Lower lobe of right lung (tissue), 2 donors: Measurements from ENCODE around the gene SLIT3. TPM values are rescaled to one million over a fixed set of nuclear protein-coding genes. Genes with fewer than 3 reads are reported as not detected.

Experiments used
- ATAC-seq, 2 donors: fragments of 200-7000 bp; cut with Tn5 transposase; one replicate each; pipeline ENCODE4 v1.9.1; 2020 to 2022; ENCODE audit warnings: mild to moderate bottlenecking in 2 of 2, moderate library complexity in 2 of 2
- DNase-seq: peaks from one replicate; pipeline ENCODE4 v3.0.0-alpha.2; 2020
- H3K27ac ChIP-seq: fragments of 200-600 bp; one replicate; pipeline ENCODE4 v1.8.0; 2022
- H3K27me3 ChIP-seq: fragments of 200-600 bp; one replicate; pipeline ENCODE4 v1.8.0; 2022; ENCODE audit warnings: low read depth
- H3K36me3 ChIP-seq: fragments of 200-600 bp; one replicate; pipeline ENCODE4 v1.8.0; 2022; ENCODE audit warnings: mild to moderate bottlenecking
- H3K4me1 ChIP-seq: fragments of 200-600 bp; one replicate; pipeline ENCODE4 v1.8.0; 2022
- H3K4me3 ChIP-seq: fragments of 200-600 bp; one replicate; pipeline ENCODE4 v1.8.0; 2022; ENCODE audit warnings: mild to moderate bottlenecking
- H3K9me3 ChIP-seq: fragments of 200-600 bp; one replicate; pipeline ENCODE4 v1.8.0; 2022
- CTCF ChIP-seq: fragments of 200-600 bp; IDR thresholded peaks from one replicate; pipeline ENCODE4 v1.8.0; 2022; ENCODE audit warnings: antibody characterized with exemption, mild to moderate bottlenecking
- intact Hi-C: fragments of 100-400 bp; cut with DNase I; formaldehyde crosslinking; loops from one replicate; pipeline ENCODE4 v1.11.0; 2022
- total RNA-seq: library from RNA; stranded (reverse); fragmentation: NEBNext Ultra II Directional; extraction: Animal tissue kit (Norgen Biotek cat#: 25700); gene quantifications from one replicate; pipeline ENCODE4 v1.2.1, GENCODE V29; 2021
- donor health status: DM: no; HTN: yes; CAD: no; lungs with severe emphysema.

Gene SLIT3
- total RNA-seq, 1 donor from 2014 or later: 48.6 TPM

GRCh38 chr5:168672016-168672415 is 628.9 kb downstream of the SLIT3 start:
- TF ChIP-seq CTCF: no peak
- no peaks in the 10 kb centered on the region for H3K27me3 ChIP-seq
- H3K9me3 ChIP-seq: no peaks in the 10 kb centered on the region
- H3K27ac ChIP-seq: no peak overlapping the region
- no peaks in the 10 kb centered on the region for H3K4me1 ChIP-seq
- DNase-seq (no peak), ATAC-seq (no peak)
- H3K36me3 ChIP-seq: no peaks in the 10 kb centered on the region
- intact Hi-C loops: no loop called here
- H3K4me3 ChIP-seq: no peak overlapping the region

- Histone ChIP-seq H3K4me3 (no peak overlapping the region), H3K36me3 (no peaks in the 10 kb centered on the region), H3K4me1 (no peaks in the 10 kb centered on the region), H3K27me3 (no peaks in the 10 kb centered on the region), H3K9me3 (no peaks in the 10 kb centered on the region), H3K27ac (no peak overlapping the region)
- TF ChIP-seq CTCF: no peak
- ATAC-seq (no peak), DNase-seq (no peak)
- intact Hi-C loops: no loop called here
Measured at GRCh38 chr5:168670881-168671575, 629.9 kb downstream of the SLIT3 start.

GRCh38 chr5:168669668-168670378 is 631.1 kb downstream of the SLIT3 start:
- Histone ChIP-seq H3K9me3 (no peaks in the 10 kb centered on the region), H3K27me3 (no peaks in the 10 kb centered on the region), H3K4me3 (no peak overlapping the region), H3K27ac (no peak overlapping the region), H3K4me1 (no peaks in the 10 kb centered on the region), H3K36me3 (no peaks in the 10 kb centered on the region)
- intact Hi-C loops: no loop called here
- no peak for DNase-seq
- no peak for ATAC-seq
- no peak for TF ChIP-seq CTCF

- no peak for TF ChIP-seq CTCF
- intact Hi-C loops: no loop called here
- H3K27me3 ChIP-seq: no peaks in the 10 kb centered on the region
Measured at GRCh38 chr5:168669156-168669555, 631.8 kb downstream of the SLIT3 start.

GRCh38 chr5:168668078-168668477 is 632.9 kb downstream of the SLIT3 start:
- no peaks in the 10 kb centered on the region for H3K9me3 ChIP-seq
- H3K27ac ChIP-seq: no peak overlapping the region
- no peak for TF ChIP-seq CTCF
- no peaks in the 10 kb centered on the region for H3K27me3 ChIP-seq
- no peak for ATAC-seq
- no peak for DNase-seq
- no peaks in the 10 kb centered on the region for H3K4me1 ChIP-seq
- H3K4me3 ChIP-seq: no peak overlapping the region
- no peaks in the 10 kb centered on the region for H3K36me3 ChIP-seq
- intact Hi-C loops: no loop called here

More at GRCh38 chr5:168669156-168669555, 631.8 kb downstream of the SLIT3 start:
- Histone ChIP-seq H3K4me1 (no peaks in the 10 kb centered on the region), H3K9me3 (no peaks in the 10 kb centered on the region), H3K27ac (no peak overlapping the region), H3K4me3 (no peak overlapping the region), H3K36me3 (no peaks in the 10 kb centered on the region)
- no peak for DNase-seq
- ATAC-seq: no peak
